ENCODE measurements around the gene CHST15. TPM values are rescaled to one million over a fixed set of nuclear protein-coding genes. Genes with fewer than 3 reads are reported as not detected.

Gene CHST15
- polyA plus RNA-seq, 1 donor from 2014 or later = 0.79 TPM

GRCh38 chr10:124099604-124100003 is 6.2 kb upstream of the CHST15 start:
- Histone ChIP-seq H3F3A (ENCODE audit: insufficient read depth, low read length, poor library complexity, severe bottlenecking) (no peaks in the 10 kb centered on the region), H3K9me2 (ENCODE audit: insufficient read depth, low read length) (no peaks in the 10 kb centered on the region), H3K4me3 (ENCODE audit: low read length) (no peak overlapping the region), H3K27me3 (ENCODE audit: insufficient read depth, low read depth, low read length) (peaks cover 4% of the 10 kb centered on the region), H3K9ac (ENCODE audit: low read length) (no peak overlapping the region), H4K20me1 (ENCODE audit: insufficient read depth) (no peaks in the 10 kb centered on the region), H3K79me2 (replicated peaks; ENCODE audit: insufficient read depth, low read length) (no peaks in the 10 kb centered on the region), H3K27ac (ENCODE audit: low read length) (no peak overlapping the region), H3K9me3 (ENCODE audit: low read length) (no peaks in the 10 kb centered on the region), H2AFZ (ENCODE audit: low read depth, low read length) (no peak overlapping the region), H3K36me3 (ENCODE audit: insufficient read depth, low read length) (no peaks in the 10 kb centered on the region), H3K4me2 (ENCODE audit: low read length) (no peak overlapping the region)
- TF ChIP-seq EZH2 (IDR thresholded peaks at IDR 0.05; ENCODE audit: borderline replicate concordance, insufficient read depth, low read length, poor library complexity, severe bottlenecking) (no peak), CTCF (IDR thresholded peaks at IDR 0.05; ENCODE audit: poor library complexity, severe bottlenecking) (no peak), RAD21 (conservative IDR thresholded peaks at IDR 0.05) (no peak), POLR2AphosphoS5 (IDR thresholded peaks at IDR 0.05) (no peak), TAF1 (IDR thresholded peaks at IDR 0.05; ENCODE audit: low read depth) (no peak), EP300 (conservative IDR thresholded peaks at IDR 0.05; ENCODE audit: poor library complexity, severe bottlenecking) (no peak), SMC3 (conservative IDR thresholded peaks at IDR 0.05; ENCODE audit: poor library complexity) (no peak), MXI1 (conservative IDR thresholded peaks at IDR 0.05; ENCODE audit: poor library complexity, severe bottlenecking) (no peak), REST (IDR thresholded peaks at IDR 0.05; ENCODE audit: borderline replicate concordance) (no peak)

- Histone ChIP-seq H3K4me3 (ENCODE audit: low read length) (no peak overlapping the region), H3K9me2 (ENCODE audit: insufficient read depth, low read length) (no peaks in the 10 kb centered on the region), H4K20me1 (ENCODE audit: insufficient read depth) (no peaks in the 10 kb centered on the region), H2AFZ (ENCODE audit: low read depth, low read length) (no peak overlapping the region), H3K36me3 (ENCODE audit: insufficient read depth, low read length) (no peaks in the 10 kb centered on the region), H3K4me2 (ENCODE audit: low read length) (no peak overlapping the region), H3K9ac (ENCODE audit: low read length) (no peak overlapping the region), H3K79me2 (replicated peaks; ENCODE audit: insufficient read depth, low read length) (no peaks in the 10 kb centered on the region), H3K27me3 (ENCODE audit: insufficient read depth, low read depth, low read length) (peaks cover 12% of the 10 kb centered on the region), H3K27ac (ENCODE audit: low read length) (no peak overlapping the region), H3F3A (ENCODE audit: insufficient read depth, low read length, poor library complexity, severe bottlenecking) (no peaks in the 10 kb centered on the region), H3K9me3 (ENCODE audit: low read length) (no peaks in the 10 kb centered on the region)
- TF ChIP-seq CTCF (IDR thresholded peaks at IDR 0.05; ENCODE audit: poor library complexity, severe bottlenecking) (no peak), TAF1 (IDR thresholded peaks at IDR 0.05; ENCODE audit: low read depth) (no peak), REST (IDR thresholded peaks at IDR 0.05; ENCODE audit: borderline replicate concordance) (no peak), SMC3 (conservative IDR thresholded peaks at IDR 0.05; ENCODE audit: poor library complexity) (no peak), RAD21 (conservative IDR thresholded peaks at IDR 0.05) (no peak), EZH2 (IDR thresholded peaks at IDR 0.05; ENCODE audit: borderline replicate concordance, insufficient read depth, low read length, poor library complexity, severe bottlenecking) (no peak), MXI1 (conservative IDR thresholded peaks at IDR 0.05; ENCODE audit: poor library complexity, severe bottlenecking) (no peak), EP300 (conservative IDR thresholded peaks at IDR 0.05; ENCODE audit: poor library complexity, severe bottlenecking) (no peak), POLR2AphosphoS5 (IDR thresholded peaks at IDR 0.05) (no peak)
Measured at GRCh38 chr10:124098575-124098974, 5.2 kb upstream of the CHST15 start.
